ENCODE data around the gene CLCA2.

Gene CLCA2, protein sequence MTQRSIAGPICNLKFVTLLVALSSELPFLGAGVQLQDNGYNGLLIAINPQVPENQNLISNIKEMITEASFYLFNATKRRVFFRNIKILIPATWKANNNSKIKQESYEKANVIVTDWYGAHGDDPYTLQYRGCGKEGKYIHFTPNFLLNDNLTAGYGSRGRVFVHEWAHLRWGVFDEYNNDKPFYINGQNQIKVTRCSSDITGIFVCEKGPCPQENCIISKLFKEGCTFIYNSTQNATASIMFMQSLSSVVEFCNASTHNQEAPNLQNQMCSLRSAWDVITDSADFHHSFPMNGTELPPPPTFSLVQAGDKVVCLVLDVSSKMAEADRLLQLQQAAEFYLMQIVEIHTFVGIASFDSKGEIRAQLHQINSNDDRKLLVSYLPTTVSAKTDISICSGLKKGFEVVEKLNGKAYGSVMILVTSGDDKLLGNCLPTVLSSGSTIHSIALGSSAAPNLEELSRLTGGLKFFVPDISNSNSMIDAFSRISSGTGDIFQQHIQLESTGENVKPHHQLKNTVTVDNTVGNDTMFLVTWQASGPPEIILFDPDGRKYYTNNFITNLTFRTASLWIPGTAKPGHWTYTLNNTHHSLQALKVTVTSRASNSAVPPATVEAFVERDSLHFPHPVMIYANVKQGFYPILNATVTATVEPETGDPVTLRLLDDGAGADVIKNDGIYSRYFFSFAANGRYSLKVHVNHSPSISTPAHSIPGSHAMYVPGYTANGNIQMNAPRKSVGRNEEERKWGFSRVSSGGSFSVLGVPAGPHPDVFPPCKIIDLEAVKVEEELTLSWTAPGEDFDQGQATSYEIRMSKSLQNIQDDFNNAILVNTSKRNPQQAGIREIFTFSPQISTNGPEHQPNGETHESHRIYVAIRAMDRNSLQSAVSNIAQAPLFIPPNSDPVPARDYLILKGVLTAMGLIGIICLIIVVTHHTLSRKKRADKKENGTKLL

DNA sequence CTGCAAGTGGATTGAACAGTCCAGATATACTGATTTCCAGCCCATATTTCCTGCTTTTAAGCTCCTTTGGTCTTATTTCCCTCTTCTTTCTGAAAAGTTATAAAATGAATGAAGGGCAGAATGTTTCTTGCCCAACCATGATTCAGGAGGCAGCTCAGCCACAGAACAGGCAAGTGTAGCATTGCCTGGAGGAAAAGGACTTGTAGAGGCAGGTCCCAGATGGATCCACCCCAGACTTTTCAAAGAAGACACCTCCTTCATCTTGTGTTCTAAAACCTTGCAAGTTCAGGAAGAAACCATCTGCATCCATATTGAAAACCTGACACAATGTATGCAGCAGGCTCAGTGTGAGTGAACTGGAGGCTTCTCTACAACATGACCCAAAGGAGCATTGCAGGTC lies at the start of gene CLCA2:
CLCA2 (plus strand) TSS at position 299 of the 400 bp plus-strand sequence; CDS start at position 376, 77 bp downstream.
- no peak for DNase-seq

DNA sequence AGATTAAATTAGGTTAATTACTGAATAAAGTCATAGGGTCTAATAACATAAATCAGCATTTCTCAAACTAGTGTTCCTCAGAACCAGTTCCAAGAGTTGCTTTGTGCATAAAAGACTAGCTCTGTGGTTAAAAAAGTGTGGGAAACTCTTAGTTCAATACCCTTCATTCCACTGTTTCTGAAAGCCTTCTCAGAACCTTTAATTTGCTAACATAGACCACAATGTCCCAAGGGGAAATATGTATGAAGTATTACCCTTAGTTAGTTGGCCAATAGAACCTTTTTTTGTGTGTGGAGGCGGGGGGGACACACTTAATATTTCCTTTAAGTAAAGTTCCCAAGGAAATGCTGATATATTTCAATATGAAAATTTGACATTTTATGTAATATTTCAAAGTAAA lies 48.3 kb upstream of the CLCA2 start:
- DNase-seq: no peak

DNA sequence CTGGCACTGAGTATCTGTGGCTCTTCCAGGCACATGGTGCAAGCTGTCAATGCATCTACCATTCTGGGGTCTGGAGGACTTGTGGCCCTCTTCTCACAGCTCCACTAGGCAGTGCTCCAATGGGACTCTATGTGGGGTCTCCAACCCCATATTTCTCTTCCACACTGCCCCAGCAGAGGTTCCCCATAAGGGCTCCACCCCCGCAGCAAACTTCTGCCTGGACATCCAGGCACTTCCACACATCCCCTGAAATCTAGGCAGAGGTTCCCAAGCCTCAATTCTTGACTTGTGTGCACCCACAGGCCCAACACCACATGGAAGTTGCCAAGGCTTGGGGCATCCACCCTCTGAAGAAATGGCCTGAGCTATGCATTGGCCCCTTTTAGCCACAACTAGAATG lies 46.6 kb upstream of the CLCA2 start:
- DNase-seq: no peak

DNA sequence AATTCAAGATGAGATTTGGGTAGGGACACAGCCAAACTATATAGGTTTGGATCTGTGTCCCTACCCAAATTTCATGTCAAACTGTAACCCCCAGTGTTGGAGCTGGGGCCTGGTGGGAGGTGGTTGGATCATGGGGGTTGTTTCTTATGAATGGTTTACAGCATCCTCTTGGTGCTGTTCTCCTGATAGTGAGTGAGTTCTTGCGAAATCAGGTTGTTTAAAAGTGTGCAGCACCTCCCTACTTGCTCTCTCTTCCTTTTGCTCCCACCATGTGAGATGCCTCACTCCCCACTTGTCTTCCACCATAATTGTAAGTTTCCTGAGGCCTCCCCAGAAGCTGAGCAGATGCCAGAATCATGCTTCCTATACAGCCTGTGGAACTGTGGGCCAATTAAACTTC lies 45.2 kb upstream of the CLCA2 start:
- no peak for DNase-seq

DNA sequence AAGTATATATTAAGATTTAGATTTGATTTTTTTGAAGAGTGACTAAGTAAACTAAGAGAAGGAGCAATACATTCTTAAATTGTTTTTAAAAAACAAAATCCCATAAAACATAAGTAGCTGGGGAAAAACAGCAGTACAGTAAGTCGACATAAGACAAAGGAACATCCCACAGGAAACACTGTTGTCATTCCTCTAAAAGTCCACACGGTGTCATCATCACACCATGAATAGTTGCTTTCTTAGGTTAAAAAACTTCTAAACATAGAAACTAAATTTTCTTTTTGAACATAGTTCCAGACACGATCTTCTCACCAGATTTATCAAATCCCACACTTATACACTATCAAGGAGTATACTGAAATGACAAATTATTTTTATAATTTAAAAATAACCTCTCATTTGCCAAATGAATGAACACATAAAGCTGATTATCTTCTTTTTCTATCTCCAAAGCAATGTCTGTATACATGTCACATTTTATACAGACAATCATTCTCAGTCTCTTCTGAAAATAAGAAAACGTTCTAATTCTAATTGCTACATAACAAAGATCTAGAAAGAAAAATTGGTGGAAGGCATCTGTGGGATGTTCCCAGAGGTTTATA lies 43.6 kb upstream of the CLCA2 start:
- DNase-seq: peak; percentile 24

DNA sequence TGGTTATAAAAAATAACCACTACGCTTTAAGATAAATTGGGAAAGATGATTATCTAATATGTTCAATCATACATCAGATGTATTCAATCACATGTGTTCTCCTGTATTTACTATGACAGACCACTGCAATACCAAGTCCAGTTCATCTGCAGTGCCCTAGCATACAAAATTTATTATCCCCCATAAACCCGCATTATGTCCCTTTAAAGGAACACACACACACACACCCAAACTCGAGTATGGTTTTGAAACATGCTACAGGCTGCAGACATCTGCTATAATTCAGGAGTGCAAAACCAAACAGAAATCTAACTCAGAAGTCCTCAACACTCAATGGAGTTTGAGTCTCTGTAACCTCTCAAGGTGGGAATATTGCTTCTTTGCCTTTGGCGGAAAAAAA lies 42.7 kb upstream of the CLCA2 start:
- DNase-seq: no peak

DNA sequence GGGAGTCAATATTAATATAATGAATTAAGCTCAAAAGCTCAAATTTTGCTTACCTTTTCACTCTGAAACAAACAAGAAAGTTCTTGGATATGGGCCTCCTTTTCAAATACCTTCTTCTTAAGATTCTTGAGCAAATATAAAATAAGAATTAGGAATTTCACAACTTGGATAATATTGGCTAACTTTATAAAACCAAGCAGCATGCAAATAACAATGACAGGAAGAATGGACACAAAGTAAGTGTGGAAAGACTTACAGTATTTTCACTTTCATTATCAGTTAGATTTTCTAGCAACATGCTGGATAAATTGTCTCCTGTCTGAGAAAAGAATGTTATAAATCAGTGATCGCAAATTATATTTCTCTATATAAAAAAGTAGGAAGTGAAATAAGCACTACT lies 41.1 kb upstream of the CLCA2 start:
- DNase-seq: no peak

DNA sequence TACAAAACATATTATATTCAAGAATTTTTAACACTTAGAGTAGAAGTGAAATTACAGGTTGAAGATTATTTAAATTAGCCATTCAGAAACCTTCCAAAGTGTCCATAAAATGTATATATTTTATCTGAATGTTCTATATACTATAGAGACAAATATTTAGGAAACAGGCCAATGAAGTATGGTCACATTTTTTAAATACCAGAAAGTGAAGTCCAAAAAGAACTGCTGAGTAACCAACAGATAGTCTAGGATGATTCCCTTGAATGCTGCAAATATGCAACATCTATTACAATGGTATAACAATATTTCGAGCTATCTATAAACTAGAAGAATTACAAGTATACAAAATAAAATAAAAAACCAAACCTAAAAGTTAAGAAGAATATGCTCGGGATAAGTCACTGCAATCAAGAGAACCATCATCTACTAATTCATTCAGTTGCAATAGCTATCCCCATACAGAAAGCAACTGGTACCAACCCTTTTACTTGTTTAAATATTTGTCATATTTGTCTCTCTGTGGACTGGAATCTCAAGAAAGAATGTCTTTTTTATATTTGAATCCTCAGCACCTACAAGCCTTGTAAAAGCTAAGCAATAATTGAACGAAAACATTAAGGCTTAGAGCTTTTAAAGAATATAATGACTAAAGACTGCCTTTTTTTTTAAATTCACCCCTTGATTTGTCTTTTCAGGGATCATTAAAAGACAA lies 35.9 kb upstream of the CLCA2 start:
- no peak for DNase-seq

DNA sequence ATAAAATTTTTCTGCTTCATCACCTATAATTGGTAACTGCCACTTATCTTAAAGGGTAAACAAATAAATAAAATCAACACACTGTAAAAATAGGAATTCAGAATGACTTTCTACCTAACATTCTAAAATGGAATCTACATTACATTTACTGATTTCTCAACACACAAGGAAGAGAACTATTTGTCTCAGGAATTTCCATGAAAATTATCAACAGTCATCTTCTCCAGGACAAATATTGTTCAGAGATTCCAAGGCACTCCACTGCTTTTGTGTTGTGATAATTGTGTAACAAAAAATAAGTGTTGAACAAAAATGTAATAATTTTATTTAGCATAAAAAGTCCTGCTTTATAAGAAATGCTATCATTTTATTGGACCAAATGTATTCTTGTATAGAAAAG lies 35.2 kb upstream of the CLCA2 start:
- no peak for DNase-seq

DNA sequence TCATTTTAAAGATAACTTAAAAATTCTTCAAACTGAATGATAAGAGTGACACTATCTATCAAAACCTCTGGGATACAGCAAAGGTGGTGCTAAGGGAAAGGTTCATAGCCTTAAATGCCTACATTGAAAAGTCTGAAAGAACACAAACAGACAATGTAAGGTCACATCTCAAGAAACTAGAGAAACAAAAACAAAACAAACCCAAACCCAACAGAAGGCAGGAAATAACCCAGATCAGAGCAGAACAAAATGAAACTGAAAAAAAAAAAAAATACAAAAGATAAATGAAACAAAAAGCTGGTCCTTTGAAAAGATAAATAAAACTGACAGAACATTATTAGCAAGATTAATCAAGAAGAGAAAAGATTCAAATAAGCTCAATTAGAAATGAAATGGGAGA lies 34.7 kb upstream of the CLCA2 start:
- DNase-seq: no peak

DNA sequence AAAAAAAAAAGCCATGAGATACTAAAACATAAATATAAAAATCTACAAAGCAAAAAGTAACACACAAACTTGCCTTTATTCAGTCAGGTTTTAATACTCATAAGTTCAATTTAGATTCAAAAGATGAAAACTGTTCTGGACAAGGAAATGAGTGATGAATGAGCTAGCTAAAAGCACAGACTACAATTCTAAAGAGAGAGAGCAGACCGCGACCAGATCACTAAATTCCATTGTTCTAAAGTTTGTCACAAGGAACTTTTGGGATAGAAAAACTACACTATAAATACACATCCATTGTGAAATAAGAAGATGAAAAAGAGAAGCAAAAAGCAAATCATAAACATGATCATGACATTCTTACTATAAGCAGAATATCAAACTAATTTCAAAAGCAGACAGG lies 29.6 kb upstream of the CLCA2 start:
- DNase-seq: no peak

DNA sequence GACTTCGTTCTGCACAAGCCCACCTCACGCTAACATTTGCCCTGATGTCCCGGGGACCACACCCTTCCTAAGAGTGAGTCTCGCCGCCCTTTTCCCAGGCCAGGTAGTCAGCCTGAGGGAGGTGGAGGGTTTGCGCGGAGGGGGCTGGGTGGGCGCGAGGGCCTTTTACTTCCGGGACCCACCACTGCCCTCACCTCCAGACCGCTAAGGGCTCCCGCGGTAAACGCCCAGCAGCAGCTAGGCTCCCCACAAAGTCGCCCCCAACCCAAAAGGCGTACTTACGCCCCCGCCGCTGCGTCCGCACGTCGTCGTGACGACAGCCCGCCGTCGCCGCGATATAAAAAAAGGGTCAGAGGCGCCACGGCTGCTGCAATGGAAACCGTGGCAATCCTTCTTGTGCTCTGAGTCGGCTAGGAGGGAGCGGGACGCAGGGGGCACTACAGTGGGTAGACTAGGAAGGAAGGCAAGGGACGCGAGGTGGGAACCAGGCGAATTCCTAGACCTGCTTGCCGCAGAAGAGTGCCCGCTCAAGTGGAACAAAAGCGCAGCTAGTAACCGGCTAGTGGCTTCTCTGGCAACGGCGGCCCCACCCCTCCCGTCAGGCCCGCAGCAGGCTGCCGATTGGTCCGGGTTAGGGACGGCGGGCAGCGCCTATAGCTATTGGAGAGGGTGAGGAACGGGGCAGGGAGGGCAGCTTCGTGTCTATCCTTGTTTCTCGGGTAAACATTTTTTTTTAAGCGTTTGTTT lies 28.0 kb upstream of the CLCA2 start, which contains the start of gene ODF2L:
ODF2L (minus strand) TSS at position 573 of the 747 bp plus-strand sequence. CDS start 9,296 bp downstream, outside the sequence.
- DNase-seq: peak; percentile 59

DNA sequence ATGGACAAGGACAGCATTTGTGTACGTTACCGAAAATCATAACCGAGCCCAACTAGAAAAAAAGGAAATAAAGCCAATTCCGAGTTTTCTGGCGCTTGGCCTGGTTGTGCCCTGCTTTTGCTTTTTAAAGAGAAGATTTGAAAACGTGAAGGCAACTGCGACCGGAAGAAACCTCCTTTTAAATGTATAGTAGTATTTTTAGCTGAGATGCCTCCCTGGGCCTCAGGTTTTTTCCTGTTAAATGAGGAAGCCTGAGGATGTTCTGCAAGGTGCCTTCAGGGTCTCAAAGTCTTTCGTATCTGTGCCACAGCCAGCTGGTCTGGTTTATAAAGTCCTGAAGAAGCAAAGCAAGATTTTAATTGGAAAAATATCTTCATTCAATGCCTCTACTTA lies 27.5 kb upstream of the CLCA2 start:
- no peak for DNase-seq

DNA sequence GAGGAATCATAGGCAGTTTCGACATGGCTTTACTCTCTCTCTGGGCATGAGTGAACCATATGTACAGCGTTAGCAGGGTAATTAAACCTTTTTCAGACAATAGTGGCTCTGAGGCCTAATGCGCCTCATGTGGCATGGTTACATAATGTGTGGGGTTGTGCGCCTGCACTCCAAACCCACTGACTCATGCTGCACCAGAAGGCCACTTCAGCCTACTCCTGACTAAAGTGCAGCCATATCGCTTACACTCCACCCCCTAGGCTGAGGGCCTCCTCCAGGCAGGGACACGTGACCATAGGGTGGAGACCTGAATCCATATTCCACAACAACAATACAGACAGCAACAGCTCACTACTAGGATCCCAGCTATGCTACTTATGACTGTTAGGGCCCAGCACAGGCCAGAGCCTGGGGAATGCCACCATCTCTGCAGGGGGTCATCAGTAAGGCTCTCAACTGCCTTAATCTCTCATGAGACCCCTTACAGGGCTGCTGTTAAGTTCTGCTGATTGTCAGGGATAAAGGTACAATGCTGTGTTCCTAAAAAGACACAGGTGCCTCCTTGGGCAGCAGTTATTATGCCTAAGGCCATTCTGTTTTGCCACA lies 14.5 kb upstream of the CLCA2 start:
- peak; percentile 94 for DNase-seq

DNA sequence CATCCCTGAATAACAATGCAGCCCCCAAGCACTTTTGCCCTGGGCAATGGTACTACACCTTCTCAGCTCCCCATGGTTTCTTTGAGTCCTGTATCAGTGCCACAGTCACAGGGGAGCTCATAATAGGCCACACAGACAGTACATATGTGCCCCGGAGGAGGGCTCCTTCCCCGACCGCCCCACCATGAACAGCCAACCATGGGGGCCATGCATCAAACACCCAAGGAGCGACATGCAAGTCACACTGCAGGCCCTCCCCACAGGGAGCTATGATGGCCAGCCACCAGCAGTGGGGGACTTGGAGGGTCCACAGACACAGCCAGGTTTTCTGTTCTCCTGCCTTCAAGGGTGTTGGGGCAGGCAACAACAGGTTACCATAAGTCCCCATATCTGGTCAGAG lies 13.1 kb upstream of the CLCA2 start:
- DNase-seq: no peak

DNA sequence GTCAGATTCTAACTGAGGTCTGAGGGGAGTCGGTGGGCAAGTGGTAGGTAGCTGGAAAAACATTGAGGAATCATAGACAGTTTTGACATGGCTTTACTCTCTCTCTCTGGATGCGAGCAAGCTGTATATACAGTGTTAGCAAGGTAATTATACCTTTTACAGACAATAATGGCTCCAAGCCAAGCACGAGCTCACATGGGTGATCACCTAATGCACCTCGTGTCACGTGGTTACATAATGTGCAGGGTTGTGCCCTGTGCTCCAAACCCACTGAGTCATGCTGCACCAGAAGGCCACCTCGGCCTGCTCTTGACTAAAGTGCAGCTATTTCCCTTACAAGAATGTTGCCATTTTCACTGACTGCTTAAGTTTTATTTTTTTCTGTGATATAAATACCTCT lies 7.6 kb upstream of the CLCA2 start:
- DNase-seq: peak; percentile 93

DNA sequence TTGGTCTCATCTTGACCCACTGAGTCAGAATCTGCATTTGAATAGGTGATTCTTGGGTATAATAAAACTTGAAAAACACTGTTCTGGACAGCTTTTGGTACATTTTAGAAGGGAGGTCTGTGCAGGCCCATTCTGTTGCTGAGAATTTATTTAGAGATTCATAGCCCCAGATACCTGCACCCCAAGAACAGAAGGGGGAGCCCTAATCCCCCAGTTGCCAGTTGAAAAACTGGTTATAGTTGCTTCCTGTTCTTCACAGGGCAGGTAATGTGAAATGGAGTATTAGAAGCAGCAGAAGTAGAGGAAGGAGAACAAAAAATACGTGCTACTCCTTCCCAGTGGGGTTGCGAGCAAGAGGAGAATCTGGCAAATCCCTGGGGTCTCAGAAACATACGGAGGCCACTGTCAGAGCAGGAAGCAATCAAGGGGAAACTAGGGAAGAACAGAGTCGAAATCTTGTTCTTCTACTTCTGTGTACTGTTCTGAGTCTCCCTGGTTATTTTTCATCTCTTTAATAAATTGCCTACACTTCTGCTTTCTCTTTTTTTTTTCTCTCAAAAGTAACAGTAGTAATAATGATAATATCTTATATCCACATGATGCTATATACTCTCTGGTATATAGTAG lies 4.6 kb upstream of the CLCA2 start:
- DNase-seq: no peak

DNA sequence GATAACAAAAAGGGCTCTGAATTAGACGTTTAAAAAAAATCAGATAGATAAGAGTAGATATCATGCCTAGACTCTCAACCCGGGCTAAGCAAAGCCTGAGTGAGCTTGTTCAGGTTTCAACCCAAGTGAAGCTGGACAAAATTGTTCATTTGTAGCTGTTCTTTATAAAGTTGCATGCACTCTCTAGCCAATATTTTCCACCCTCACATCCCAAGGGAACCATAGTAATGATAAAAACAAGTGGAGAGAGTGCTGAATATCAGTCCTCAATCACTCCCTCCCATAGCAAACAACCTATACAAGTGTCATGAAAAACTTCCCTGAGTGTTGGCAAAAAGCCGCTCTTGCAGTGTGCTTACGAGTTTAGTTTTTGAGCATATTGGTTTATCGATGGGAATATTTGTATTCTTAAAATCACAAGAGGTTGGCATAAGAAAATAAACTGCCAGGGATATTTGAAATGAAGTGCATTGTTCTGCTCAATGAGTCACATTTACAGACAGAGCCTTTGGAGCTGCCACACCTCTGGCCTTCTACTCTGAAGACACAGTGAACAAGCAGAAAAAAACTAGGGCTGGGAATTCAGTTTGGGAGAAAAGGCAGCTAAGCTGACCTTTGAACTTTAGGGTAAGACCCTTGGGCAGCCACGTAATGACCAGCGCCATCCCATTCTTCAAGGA lies 2.2 kb upstream of the CLCA2 start:
- no peak for DNase-seq

DNA sequence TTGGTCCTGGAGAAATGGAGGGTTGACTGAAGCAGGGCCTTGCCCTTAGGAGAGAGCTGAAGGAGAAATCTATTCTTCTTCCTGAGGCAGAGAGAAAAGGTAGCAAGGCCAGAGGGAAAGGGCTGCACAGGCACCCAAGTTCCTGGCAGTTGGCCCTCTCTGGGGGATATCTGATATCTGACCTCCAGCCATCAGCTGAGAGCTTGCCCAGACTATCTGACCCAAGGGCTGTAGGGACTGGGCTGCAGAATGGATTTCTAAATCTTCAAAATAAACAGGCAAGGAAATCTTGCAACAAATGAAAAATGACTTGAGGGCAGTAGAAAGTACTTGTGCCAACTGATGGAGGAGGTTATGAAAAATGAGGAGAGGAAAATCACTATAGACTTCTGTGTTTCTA lies 498 bp upstream of the CLCA2 start:
- DNase-seq: no peak

DNA sequence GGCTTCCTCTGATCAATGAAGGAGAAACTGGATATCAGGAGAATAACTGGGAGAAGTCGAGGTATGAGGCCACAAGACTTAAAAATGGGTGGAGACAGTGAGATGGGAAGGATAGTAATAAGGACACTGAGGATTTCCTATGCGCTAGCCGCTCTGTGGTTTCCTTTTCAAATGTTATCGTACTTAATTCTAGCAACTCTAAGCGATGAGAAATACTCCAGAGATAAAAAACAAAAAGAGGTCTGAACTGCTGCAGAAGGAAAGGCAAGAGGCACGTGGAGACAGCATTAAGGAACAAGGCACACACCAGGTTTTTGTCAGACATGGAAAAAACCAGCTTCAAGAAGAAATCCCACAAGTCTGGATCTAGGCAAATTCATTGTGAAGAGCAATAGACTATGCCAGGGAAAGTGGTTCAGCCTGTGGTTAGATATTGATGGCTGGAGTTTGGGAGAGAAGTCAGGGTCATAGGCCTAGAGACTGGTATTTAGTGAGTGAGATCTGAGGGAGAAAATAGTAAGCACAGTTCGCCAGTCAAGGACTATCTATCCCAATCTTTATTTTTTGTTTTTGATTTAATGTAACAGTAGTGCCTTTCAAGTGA lies 5.3 kb downstream of the CLCA2 start:
- no peak for DNase-seq
